WTC11 (cell line): Measurements from ENCODE around the gene KIF27. TPM values are rescaled to one million over a fixed set of nuclear protein-coding genes. Genes with fewer than 3 reads are reported as not detected.
"Not testable (repeated sequence)": the region's sequence is repeated elsewhere in the genome, so short reads cannot be mapped to it uniquely, and the experiment has no call there.

ENCODE experiments used
- ATAC-seq: fragments of 200-7000 bp; cut with Tn5 transposase; 2 replicates; pipeline ENCODE4 v1.10.0; 2021; ENCODE audit warnings: mild to moderate bottlenecking, moderate library complexity
- CTCF ChIA-PET: fragments of 300-600 bp; sonication (Branson Sonifier 250); formaldehyde crosslinking; loops from one replicate; lab custom pipeline; 2021; ENCODE audit warnings: antibody characterized with exemption; lab: Charles Lee
- POLR2A ChIA-PET: fragments of 350-600 bp; sonication (Branson Sonifier 250); formaldehyde crosslinking; loops from one replicate; lab custom pipeline; 2021; ENCODE audit warnings: antibody characterized with exemption; lab: Charles Lee
- DNase-seq: peaks from one replicate; pipeline ENCODE4 v3.0.0; 2021; ENCODE audit warnings: low spot score
- H3K27ac Mint-ChIP-seq: 2 replicates; pipeline ENCODE4 v1.8.0; 2021; ENCODE audit warnings: mixed read lengths
- H3K27me3 Mint-ChIP-seq: 2 replicates; pipeline ENCODE4 v1.8.0; 2021; ENCODE audit warnings: low read depth, mild to moderate bottlenecking, moderate library complexity, mixed read lengths
- H3K36me3 Mint-ChIP-seq: 2 replicates; pipeline ENCODE4 v1.8.0; 2021; ENCODE audit warnings: mixed read lengths
- H3K4me1 Mint-ChIP-seq: 2 replicates; pipeline ENCODE4 v1.8.0; 2022; ENCODE audit warnings: mixed read lengths
- H3K4me3 Mint-ChIP-seq: 2 replicates; pipeline ENCODE4 v1.8.0; 2021; ENCODE audit warnings: mild to moderate bottlenecking, moderate library complexity, mixed read lengths
- H3K9me3 Mint-ChIP-seq: 2 replicates; pipeline ENCODE4 v1.8.0; 2021; ENCODE audit warnings: mixed read lengths
- AR ChIP-seq: fragments of 250-450 bp; sonication (Bioruptor Pico); IDR thresholded peaks from 2 replicates; pipeline ENCODE4 v1.9.0; 2021; ENCODE audit warnings: mild to moderate bottlenecking
- ELF4 ChIP-seq: sonication (generic); formaldehyde crosslinking; IDR thresholded peaks from 2 replicates; pipeline ENCODE4 v1.8.1; 2022; ENCODE audit warnings: low read depth, mild to moderate bottlenecking, moderate library complexity, missing genetic modification reagents
- ESRRA ChIP-seq: sonication (generic); formaldehyde crosslinking; IDR thresholded peaks from 2 replicates; pipeline ENCODE4 v1.8.1; 2022; ENCODE audit warnings: mild to moderate bottlenecking, missing genetic modification reagents, borderline replicate concordance
- ETV6 ChIP-seq: sonication (generic); formaldehyde crosslinking; IDR thresholded peaks from 2 replicates; pipeline ENCODE4 v1.8.1; 2022; ENCODE audit warnings: mild to moderate bottlenecking, missing genetic modification reagents
- FOXK1 ChIP-seq: sonication (generic); formaldehyde crosslinking; IDR thresholded peaks from 2 replicates; pipeline ENCODE4 v1.8.0; 2022; ENCODE audit warnings: mild to moderate bottlenecking, moderate library complexity, missing genetic modification reagents
- NFATC4 ChIP-seq: fragments of 250-450 bp; sonication (Bioruptor Pico); IDR thresholded peaks from 2 replicates; pipeline ENCODE4 v1.9.0; 2021; ENCODE audit warnings: mild to moderate bottlenecking
- NR1H2 ChIP-seq: sonication (generic); formaldehyde crosslinking; IDR thresholded peaks from 2 replicates; pipeline ENCODE4 v1.9.0; 2021; ENCODE audit warnings: mild to moderate bottlenecking, moderate library complexity, missing genetic modification reagents
- SMAD4 ChIP-seq: sonication (generic); formaldehyde crosslinking; IDR thresholded peaks from 2 replicates; pipeline ENCODE4 v1.8.0; 2022; ENCODE audit warnings: mild to moderate bottlenecking, missing genetic modification reagents
- SP1 ChIP-seq: sonication (generic); formaldehyde crosslinking; conservative IDR thresholded peaks from 2 replicates; pipeline ENCODE4 v1.8.1; 2022; ENCODE audit warnings: missing genetic modification reagents
- USF1 ChIP-seq: sonication (generic); formaldehyde crosslinking; IDR thresholded peaks from 2 replicates; pipeline ENCODE4 v1.8.0; 2022; ENCODE audit warnings: mild to moderate bottlenecking, missing genetic modification reagents
- USF2 ChIP-seq: sonication (generic); formaldehyde crosslinking; IDR thresholded peaks from 2 replicates; pipeline ENCODE4 v1.8.1; 2023; ENCODE audit warnings: mild to moderate bottlenecking, missing genetic modification reagents, moderate library complexity
- ZNF121 ChIP-seq: sonication (generic); formaldehyde crosslinking; IDR thresholded peaks from 2 replicates; pipeline ENCODE4 v1.8.0; 2023; ENCODE audit warnings: missing genetic modification reagents
- ZNF219 ChIP-seq: sonication (generic); formaldehyde crosslinking; IDR thresholded peaks from 2 replicates; pipeline ENCODE4 v1.8.0; 2023; ENCODE audit warnings: missing genetic modification reagents, mild to moderate bottlenecking, borderline replicate concordance
- ZNF423 ChIP-seq: fragments of 250-450 bp; sonication (Bioruptor Pico); IDR thresholded peaks from 2 replicates; pipeline ENCODE4 v2.1.2; 2022; ENCODE audit warnings: mild to moderate bottlenecking, moderate library complexity
- ZNF671 ChIP-seq: fragments of 250-450 bp; sonication (Bioruptor Pico); IDR thresholded peaks from 2 replicates; pipeline ENCODE4 v1.8.0; 2021; ENCODE audit warnings: mild to moderate bottlenecking
- total RNA-seq: library from RNA; stranded (reverse); gene quantifications from 3 replicates; pipeline ENCODE4 v1.2.3, GENCODE V29; 2021
- TF ChIP-seq, protein P1 (sequence below): fragments of 250-450 bp; sonication (Bioruptor Pico); IDR thresholded peaks from 2 replicates; pipeline ENCODE4 v1.9.0; 2021; ENCODE audit warnings: moderate library complexity, mild to moderate bottlenecking, inconsistent platforms, borderline replicate concordance
- TF ChIP-seq, protein P2 (sequence below): fragments of 250-450 bp; sonication (Bioruptor Pico); IDR thresholded peaks from 2 replicates; pipeline ENCODE4 v2.1.2; 2022; ENCODE audit warnings: mild to moderate bottlenecking, moderate library complexity
- TF ChIP-seq, protein P3 (sequence below): sonication (generic); formaldehyde crosslinking; IDR thresholded peaks from 2 replicates; pipeline ENCODE4 v1.8.1; 2022; ENCODE audit warnings: mild to moderate bottlenecking, missing genetic modification reagents, moderate library complexity, borderline replicate concordance

The KIF27 gene
- total RNA-seq, 1 experiment from 2014 or later, result 3.9 TPM

DNA sequence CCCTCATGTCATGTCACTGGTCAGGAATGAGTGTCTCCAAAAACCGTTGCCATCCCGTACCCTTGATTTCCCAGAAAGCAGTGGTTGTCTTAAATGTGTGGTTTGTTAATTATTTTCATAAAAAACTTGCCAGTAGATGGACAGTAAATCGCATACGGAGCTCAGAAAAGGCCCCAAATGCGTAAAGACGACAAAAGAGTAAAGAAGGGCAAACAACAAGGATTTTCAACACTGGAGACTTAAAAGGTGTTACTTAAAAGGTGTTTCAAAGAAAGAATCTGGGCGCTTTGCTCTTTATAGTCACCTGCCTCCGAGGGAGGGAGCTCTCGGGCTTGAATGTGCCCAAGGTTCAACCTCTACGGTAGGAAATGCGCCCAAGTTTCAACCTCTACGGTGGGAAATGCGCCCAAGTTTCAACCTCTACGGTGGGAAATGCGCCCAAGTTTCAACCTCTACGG lies 734 bp downstream of the KIF27 start:
- ATAC-seq, result peak; percentile 38
- Mint-ChIP-seq H3K4me3 (peak overlapping the region; percentile 73), H3K27ac (peak overlapping the region; percentile 99), H3K4me1 (peaks cover 6% of the 10 kb centered on the region), H3K36me3 (no peaks in the 10 kb centered on the region), H3K9me3 (no peaks in the 10 kb centered on the region), H3K27me3 (no peaks in the 10 kb centered on the region)
- CTCF ChIA-PET, result interaction anchor here (0.7 to 2.3 kb wide), 12 partner anchors 8 to 475 kb away, joined by 3 to 14 read pairs (median 4); no protein-coding TSS in a partner anchor
- no peak for DNase-seq
- POLR2A ChIA-PET, result interaction anchor here (0.7 to 1.6 kb wide), 6 partner anchors 36 to 297 kb away, joined by 3 to 7 read pairs (median 3); partner anchors contain the start of genes HNRNPK, RMI1 and UBQLN1
- TF ChIP-seq NFATC4 (no peak), USF2 (no peak), AR (peak; percentile 57; the same call in 1 of the 2 replicates)

- H3K4me1 Mint-ChIP-seq, result peaks cover 6% of the 10 kb centered on the region
- H3K4me3 Mint-ChIP-seq, result no peak overlapping the region
- H3K9me3 Mint-ChIP-seq, result no peaks in the 10 kb centered on the region
- no peaks in the 10 kb centered on the region for H3K27me3 Mint-ChIP-seq
- DNase-seq, result no peak
- H3K27ac Mint-ChIP-seq, result no peak overlapping the region
- ATAC-seq, result no peak
- ChIA-PET CTCF (no interaction called here), POLR2A (no interaction called here)
- TF ChIP-seq ELF4 (CRISPR knock-in tag) (no peak), ZNF121 (CRISPR knock-in tag) (no peak), SMAD4 (CRISPR knock-in tag) (no peak), FOXK1 (CRISPR knock-in tag) (no peak), NR1H2 (CRISPR knock-in tag) (no peak), ZNF671 (CRISPR knock-in tag) (no peak), AR (no peak), ZNF423 (CRISPR knock-in tag) (no peak), ZNF219 (no peak), USF1 (CRISPR knock-in tag) (no peak), ESRRA (no peak), SP1 (CRISPR knock-in tag) (no peak), ETV6 (CRISPR knock-in tag) (no peak)
- TF ChIP-seq, protein P1, sequence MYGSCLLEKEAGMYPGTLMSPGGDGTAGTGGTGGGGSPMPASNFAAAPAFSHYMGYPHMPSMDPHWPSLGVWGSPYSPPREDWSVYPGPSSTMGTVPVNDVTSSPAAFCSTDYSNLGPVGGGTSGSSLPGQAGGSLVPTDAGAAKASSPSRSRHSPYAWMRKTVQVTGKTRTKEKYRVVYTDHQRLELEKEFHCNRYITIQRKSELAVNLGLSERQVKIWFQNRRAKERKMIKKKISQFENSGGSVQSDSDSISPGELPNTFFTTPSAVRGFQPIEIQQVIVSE (CRISPR knock-in tag), result no peak
- TF ChIP-seq, protein P2, sequence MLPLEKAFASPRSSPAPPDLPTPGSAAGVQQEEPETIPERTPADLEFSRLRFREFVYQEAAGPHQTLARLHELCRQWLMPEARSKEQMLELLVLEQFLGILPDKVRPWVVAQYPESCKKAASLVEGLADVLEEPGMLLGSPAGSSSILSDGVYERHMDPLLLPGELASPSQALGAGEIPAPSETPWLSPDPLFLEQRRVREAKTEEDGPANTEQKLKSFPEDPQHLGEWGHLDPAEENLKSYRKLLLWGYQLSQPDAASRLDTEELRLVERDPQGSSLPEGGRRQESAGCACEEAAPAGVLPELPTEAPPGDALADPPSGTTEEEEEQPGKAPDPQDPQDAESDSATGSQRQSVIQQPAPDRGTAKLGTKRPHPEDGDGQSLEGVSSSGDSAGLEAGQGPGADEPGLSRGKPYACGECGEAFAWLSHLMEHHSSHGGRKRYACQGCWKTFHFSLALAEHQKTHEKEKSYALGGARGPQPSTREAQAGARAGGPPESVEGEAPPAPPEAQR (CRISPR knock-in tag), result no peak
- TF ChIP-seq, protein P3, sequence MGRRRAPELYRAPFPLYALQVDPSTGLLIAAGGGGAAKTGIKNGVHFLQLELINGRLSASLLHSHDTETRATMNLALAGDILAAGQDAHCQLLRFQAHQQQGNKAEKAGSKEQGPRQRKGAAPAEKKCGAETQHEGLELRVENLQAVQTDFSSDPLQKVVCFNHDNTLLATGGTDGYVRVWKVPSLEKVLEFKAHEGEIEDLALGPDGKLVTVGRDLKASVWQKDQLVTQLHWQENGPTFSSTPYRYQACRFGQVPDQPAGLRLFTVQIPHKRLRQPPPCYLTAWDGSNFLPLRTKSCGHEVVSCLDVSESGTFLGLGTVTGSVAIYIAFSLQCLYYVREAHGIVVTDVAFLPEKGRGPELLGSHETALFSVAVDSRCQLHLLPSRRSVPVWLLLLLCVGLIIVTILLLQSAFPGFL (CRISPR knock-in tag), result no peak
- H3K36me3 Mint-ChIP-seq, result no peaks in the 10 kb centered on the region
These were observed 2.1 kb downstream of the KIF27 start for GRCh38 chr9:83919111-83919510.

DNA sequence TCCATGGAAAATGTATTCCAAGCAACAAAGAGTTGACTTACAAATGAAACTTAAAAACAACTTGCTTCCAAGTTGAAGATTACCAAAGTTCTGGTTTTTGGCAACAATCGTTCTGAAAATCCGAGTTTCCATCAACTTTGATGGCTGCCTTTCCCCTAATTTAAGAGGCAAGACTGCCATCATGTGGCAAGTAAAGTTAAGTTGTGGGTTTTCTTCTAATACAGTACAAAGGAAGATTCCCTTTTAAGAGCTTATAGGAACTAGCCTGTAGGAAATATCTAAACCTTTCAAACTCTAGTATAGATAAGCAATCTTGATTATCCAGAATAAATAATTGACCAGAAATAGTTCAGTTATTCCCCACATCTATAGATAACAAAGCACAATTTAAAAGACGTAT lies 9.0 kb downstream of the KIF27 start:
- H3K27ac Mint-ChIP-seq, DNase-seq, H3K36me3 Mint-ChIP-seq, H3K9me3 Mint-ChIP-seq, H3K4me1 Mint-ChIP-seq, H3K27me3 Mint-ChIP-seq, POLR2A ChIA-PET, H3K4me3 Mint-ChIP-seq: not testable (repeated sequence)
- CTCF ChIA-PET, result interaction anchor here (0.6 to 1.9 kb wide), 4 partner anchors 9 to 432 kb away, joined by 3 to 7 read pairs (median 4); partner anchors contain the start of gene KIF27
- ATAC-seq, result peak; percentile 43; the same call in 1 of the 2 replicates
